Stimulated activated CD8-positive, alpha-beta memory T cell treated with anti-CD3 and anti-CD28 coated beads, Interleukin-7, amount 100 ng/mL, for 1 hour (primary cell): ENCODE measurements around the gene BIRC6.
"Not testable (repeated sequence)": the region's sequence is repeated elsewhere in the genome, so short reads cannot be mapped to it uniquely, and the experiment has no call there.

Experiments used
- DNase-seq, 2 donors: peaks; one replicate each; pipeline ENCODE4 v3.0.0-alpha.2; 2020; ENCODE audit warnings: low read depth in 2 of 2

BIRC6 gene

DNA sequence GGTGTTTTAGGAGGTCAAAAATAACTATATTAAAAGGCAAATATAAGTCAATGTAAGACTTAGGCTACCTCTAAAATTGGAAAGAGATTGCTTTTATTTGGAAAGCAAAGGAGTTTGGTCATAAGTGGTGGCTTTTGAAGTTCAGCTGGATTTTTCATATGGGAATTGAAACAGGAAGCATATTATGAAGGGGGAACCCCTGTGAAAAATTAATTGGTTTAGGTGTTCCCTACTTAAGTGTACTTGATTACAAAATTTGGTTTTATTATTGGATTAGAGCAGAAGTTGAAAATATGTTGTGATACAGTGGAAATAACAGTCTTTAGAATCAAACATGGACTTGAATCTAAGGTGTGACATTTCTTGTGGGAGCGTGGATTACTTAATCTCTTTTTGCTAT lies 149.6 kb downstream of the BIRC6 start:
- DNase-seq, result no peak

DNA sequence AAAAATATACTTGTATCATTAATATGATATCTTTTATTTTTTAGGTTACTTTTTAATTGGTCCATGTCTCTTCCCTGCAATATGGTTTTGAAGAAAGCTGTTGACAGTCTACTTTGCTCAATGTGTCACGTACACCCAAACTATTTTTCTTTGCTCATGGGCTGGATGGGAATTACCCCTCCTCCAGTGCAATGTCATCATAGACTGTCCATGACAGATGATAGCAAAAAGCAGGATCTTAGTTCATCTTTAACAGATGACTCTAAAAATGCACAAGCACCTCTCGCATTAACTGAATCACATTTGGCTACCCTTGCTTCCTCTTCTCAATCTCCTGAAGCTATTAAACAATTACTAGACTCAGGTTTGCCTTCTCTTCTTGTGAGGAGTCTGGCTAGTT lies 158.1 kb downstream of the BIRC6 start:
- no peak for DNase-seq

DNA sequence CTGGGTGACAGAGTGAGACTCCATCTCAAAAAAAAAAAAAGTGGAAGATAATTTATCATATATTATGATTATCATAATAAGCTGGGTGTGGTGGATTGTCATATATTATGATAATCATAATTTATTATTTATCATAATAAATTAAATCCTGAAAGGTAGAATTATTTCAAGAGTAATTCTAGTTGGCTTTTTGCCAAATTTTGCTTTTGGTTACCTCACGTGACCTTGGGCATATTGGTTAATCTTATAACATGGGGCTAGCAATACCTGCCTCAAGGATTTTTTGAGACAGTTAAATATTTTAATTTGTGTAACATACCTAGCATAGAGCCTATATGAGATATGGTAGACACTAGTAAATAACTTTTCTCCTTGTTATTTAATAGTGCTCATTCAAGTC lies 159.7 kb downstream of the BIRC6 start:
- no peak for DNase-seq

DNA sequence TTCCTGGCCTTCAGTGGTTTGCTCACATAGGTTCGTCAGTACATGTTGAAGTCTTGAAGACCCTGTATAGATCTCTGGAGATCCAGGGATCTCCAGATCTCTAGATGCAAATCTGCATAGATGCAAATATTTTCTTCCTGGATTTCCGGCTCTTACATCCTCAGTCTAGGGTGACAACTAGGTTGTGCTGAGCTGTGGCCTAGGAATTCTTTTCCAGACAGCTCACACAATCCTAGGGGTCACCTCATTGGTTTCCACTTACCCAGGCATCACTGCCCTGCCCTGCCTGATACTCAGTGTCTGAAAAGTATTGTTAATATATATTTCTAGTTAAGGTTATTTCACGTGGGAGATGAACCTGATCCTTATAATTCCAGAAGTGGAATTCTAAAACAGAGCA lies 165.9 kb downstream of the BIRC6 start:
- no peak for DNase-seq

DNA sequence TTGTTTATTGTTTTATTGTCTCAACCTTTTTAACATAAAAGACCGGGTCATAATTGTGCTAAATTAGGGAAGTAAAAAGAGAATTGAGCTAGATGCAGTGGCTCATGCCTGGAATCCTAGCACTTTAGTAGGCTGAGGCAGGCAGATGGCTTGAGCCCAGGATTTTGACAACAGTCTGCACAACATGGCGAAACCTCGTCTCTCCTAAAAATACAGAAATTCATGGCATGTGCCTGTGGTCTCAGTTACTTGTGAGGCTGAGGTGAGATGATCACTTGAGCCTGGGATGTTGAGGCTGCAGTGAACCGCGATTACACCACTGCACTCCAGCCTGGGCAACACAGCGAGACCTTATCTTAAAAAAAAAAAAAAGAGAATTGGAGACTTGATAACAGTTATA lies 166.9 kb downstream of the BIRC6 start:
- DNase-seq, result no peak

DNA sequence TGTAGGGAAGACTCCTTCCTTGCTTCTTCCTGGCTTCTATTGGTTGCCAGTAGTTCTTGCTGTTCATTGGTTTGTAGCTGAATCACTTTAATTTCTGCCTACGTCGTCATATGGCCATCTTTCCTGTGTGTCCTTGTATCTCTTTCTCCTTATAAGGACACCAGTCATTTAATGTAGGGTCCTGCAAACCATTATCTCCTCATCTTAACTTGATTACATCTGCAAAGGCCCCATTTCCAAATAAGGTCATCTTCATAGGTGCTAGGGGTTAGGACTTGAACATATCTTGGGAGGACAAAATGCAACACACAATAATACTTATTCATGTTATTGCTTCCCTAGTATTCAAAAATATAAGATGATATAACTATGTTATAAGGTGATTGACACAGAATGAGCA lies 175.5 kb downstream of the BIRC6 start:
- no peak for DNase-seq

DNA sequence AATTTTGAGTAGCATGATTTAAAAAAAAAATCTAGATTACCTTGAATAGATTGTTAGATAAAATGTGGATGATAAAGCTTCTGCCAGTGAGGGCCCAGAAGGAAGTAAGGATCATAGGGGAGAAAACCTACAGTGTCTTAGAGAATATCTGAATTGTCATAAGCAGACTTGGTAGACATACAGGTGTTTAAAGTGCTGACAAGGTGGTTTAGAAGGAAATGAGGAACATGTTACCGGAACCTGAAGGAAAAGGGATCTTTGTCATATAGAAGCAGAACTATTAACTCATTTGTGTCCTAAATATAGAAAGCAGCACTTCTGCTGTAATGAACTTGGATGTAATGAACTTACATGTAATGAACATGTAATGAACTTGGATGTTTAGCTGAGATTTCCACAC lies 176.1 kb downstream of the BIRC6 start:
- no peak for DNase-seq

DNA sequence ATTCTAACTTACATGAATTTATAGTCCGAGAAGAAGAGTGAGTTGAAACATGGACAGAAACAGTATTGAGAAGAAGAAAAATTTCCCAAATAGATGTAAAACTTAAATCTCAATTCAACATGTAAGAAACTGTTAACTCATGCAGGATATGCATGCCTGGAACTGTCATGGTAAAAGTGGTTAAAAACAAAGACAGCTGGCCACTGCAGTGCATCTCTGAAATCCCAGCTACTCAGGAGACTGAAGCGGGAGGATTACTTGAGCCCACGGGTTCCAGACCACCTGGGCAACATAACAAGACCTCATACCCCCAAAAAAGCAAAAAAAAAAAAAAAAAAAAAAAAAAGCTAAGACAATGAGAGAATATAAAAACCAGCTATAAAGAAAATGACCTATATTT lies 178.0 kb downstream of the BIRC6 start:
- no peak for DNase-seq

DNA sequence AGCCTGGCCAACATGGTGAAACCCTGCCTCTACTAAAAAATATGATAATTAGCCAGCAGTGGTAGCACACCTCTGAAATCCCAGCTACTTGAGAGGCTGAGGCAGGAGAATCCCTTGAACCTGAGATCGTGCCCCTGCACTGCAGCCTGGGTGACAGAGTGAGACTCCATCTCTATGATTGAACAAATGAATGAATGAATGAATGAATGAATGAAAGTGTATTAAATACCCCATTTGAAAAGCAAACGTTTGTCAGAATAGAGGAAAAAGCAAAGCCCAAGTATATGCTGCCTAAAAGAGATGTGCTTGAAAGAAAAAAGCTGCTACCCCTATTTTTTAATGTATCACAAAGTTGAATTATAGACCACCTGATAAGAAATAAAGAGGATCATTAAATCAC lies 181.9 kb downstream of the BIRC6 start:
- no peak for DNase-seq

DNA sequence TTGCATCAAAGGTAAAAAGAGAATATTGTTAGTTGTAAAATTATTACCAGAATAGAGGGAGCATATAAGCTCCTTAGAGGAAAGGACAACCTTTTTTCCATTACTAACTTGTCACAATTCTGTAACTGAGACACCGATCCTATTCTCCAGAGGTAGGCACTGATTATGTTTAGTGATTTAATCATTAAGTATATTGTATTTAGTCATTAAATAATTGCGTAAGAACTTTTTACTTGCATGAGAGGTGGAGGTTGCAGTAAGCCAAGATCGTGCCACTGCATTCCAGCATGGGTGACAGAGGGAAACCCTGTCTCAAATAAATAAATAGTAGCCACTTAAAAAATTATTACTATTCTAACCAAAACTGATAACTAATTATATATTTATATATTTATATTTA lies 195.7 kb downstream of the BIRC6 start:
- not testable (repeated sequence) for DNase-seq

DNA sequence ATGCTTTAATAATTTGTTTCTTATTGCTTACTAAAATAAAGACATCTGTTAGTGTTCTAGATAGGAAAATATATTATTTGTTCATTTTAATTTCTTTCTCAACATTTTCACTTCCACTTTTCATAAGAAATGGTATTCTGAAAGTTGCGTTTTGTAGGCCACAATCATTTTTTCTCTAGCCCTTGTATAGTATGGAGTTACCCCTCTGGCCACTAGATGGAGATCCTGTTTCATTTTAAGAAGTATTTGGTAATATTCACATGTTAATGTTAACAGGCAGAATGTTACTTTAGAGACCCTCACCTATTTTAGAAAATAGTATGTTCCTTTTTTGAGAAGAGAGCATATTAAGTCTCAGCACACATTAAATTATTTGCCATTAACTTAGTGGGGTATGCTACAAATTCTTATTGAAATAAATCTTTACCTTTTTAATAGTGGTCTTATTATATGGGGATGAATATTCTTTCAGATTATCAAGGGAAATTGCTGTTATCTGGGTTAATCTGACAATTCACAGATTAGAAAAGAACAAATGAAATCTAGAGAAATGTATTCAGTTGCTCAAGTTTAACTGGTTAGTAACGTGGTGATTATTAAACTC lies 197.1 kb downstream of the BIRC6 start:
- DNase-seq, result no peak

DNA sequence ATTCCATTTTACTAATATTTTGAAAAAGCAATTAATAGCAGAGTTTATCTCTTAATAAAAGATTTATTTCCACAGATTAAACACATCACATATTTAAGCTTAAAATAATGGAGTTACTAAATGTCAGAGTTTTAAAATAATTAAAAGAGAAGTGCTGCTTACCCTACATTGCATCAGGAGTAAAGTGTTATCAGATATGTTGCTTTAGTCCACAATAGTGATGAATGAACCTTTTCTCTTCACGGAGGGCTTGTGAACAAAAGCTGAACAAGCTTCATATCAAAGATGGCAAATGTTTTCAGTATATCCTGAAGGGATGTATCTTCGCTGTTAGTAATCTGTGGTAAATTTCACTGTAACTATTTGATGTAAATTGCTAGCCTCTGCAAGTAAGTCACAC lies 201.7 kb downstream of the BIRC6 start:
- DNase-seq, result no peak

DNA sequence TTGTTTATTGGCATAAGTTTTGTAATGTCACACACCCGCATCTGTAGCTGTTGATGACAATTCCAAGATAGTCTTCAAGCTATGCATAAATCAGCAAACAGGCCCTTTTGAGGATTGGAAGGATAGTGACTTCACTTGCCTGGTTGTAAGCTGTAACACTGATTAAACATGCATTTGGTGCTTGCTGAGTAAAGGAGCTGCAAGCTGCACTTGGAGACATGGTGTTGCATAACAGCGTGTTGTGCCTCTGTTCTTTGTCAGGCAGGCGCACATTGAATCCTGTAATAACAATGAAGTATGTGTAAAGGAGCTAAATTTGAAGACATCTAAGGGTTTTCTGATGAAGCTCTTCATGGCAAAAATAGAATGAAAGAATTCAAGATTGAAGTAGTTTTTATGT lies 202.3 kb downstream of the BIRC6 start:
- DNase-seq, result no peak

DNA sequence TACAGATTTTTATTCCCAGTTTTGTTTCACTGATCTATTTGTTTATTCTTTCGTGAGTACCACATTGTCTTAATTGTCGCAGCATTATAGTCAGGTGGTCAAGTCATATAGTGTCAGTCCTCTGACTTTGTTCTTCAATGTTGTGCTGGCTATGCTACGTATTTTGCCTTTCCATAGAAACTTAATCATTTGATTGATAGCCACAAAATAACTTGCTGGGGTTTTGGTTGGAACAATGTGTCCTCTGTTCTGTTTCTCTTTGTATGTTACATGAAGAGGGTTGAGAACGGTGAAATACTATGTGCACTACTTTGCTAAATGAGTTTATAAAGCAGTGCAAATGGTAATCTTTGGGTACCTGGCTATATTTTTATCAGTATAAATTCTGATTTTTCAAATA lies 206.1 kb downstream of the BIRC6 start:
- no peak for DNase-seq

DNA sequence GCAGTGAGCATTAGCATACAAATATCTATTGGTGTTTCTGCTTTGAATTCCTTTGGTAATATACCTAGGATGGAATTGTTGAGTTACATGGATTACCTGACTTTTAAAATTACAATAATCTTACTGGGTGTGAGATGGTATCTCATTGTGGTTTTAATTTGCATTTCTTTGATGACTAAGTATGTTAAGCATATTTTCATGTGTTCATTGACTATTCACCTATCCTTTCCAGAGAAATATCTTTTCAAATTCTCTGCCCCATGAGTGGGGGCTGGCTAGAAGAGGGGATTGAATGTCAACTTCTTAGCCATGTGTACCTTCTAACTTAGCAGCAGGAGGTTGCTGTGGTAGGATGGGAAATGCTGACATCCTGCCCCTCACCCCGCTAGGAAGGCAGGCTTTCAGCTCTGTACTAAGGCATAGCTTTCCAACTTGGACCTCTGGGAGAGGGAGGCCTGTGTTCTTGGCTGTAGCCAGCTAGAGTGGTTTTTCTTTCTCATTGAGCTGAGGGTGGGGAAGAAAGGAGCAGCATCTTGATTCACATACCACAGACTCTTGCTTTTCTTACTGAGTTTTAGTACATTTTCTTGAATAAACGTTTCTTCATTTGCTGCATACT lies 207.7 kb downstream of the BIRC6 start:
- no peak for DNase-seq

DNA sequence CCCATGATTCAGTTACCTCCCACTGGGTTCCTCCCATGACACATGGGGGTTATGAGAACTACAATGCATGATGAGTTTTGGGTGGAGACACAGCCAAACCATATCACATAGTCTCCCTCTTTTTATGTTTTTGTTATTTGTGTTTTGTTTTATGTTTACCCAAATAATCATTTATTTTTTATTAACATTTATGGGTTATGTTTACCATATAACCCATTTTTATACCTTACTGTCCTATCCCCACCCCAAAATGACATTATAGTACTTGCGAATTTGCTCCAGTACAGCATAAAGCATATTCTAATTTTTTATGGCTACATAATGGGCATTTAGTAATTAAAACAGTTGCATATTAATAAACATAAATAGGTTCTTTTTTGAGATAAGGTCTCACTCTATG lies 209.1 kb downstream of the BIRC6 start:
- no peak for DNase-seq

DNA sequence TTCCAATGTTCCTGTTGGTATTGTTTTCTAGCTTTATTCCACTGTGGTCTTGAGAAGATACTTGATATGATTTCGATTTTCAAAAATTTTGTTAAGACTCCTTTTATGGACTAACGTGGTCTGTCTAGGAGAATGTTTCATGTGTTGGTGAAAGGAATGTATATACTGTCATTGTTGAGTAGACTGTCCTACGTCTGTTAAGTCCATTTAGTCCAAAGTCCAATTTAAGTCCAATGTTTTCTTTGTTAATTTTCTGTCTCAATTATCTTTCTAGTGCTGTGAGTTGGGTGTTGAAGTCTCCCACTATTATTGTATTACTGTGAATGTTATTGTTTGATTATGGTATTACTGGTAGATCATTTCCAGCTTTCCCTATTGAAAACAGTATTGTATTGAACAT lies 215.2 kb downstream of the BIRC6 start:
- DNase-seq, result no peak

DNA sequence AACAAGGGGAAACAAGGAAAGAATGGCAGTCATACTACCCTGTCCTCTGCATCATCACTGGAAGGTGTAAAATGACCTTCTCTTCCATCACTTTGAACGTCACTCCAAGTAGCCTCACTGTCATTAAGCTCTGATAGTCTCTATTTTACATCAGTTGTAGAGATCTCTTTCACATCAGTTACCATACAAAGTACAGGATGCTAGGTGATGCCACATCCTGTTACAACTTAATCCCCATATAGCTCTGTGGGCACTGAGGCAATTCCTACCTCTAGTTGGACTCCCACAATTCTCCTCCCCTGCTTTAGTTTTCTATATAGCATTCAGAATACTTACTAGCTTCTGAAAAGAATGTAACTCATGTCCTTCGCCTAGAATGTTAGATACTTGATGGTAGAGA lies 215.9 kb downstream of the BIRC6 start:
- DNase-seq, result no peak

DNA sequence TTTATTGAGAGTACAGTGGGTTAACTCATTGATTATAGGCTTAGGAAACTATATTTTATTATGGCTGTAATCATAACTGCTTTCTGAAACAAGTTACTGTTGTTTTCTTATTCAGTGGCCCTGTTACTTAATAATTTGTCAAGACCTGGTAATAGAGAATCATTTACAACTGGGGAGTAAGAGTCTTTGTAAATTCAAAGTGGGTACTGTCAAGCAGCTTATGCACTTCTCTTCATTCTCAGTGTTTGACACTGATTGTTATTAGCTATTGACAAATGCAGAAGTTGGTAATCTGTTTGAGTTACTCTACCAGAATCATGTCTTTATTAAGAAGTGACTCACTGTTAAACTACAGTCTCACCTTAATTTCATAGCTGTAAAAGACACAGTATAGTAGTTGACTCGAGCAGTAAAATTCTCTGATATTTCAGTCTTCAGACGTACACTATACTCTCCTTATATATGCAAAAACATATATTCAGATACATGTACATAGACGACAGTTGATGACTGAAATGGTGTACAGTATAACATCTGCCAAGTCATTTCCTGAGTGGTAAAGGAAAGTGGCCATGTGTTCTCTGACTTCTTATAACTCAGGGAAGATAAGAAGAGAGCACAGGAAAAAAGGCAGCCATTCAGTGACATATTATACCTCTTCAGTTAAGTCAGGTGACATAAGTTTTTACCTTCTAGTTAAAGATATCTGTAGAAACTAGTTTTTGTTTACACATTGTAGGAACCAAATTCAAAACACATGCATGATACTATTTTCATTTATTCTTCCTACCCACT lies 235.0 kb downstream of the BIRC6 start:
- no peak for DNase-seq

DNA sequence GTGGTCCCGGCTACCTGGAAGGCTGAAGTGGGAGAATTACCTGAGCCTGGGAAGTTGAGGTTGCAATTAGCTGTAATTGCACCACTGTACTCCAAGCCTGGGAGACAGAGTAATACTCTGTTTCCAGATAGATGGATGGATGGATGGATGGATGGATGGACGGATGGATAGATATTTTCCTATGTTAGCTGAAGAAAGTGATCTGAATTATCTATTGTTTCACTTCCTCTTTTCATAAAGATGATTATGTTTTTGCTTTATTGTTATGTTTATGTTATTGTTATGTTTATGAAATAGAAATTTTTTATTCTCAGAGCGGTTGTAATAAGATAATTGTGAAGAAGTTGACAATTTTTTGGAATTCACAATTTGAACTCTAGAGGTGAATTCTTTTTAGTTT lies 237.8 kb downstream of the BIRC6 start:
- DNase-seq, result no peak

DNA sequence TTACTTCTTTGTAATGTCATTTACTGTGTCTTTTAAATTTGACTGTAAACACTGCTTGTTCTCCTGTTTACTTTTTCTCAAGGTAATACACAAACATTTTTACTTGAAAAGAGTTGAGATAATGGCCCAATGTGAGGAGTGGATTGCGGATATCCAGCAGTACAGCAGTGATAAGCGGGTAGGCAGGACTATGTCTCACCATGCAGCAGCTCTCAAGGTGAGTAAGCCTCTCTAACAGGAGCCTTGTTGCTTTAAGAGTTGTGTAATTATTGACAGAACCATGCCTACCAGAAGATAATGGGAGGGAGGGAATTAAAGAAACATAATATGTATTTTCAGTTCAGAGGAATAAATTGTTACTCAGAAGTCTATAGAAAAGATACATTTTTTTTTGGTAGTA lies 254.5 kb downstream of the BIRC6 start:
- no peak for DNase-seq

DNA sequence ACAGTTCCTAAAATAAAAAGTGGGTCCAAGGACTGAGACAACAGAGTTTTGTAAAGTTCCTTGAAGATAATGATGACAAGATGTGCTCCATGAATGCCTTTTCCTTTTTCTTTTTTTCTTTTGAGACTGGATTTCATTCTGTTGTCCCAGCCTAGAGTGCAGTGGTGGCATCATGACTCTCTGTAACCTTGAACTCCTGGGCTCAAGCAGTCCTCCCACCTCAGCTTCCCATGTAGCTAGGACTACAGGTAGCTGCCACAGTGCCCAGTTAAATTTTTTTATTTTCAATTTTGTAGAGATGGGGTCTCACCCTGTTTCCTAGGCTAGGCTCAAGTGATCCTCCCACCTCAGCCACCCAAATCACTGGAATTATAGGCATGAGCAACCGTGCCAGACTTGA lies 254.9 kb downstream of the BIRC6 start:
- DNase-seq, result no peak

DNA sequence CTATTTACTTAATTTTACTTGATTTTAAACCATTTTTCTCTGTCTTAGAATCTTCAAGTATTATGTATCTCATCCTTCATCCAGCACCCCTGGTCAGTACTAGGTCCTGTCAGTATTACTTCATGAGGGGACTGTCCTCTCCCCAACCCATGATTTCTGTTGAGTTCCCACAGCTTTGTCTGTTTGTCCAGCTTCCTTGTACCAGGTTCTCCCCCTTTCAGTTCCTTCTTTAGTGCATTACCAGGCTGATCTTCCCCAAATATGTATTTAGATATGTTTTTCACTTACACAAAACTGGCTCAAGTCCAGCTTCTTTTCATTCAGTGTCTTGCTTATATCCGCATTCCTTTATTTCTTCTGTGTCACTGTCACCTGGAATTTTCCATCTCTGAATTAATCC lies 257.3 kb downstream of the BIRC6 start:
- DNase-seq, result no peak
